Measurements from ENCODE around the gene RBM15.

- TF ChIP-seq POLR2A (IDR thresholded peaks at IDR 0.05) (no peak), CTCF (IDR thresholded peaks at IDR 0.05 in 8 of 11, conservative IDR thresholded peaks at IDR 0.05 in 3 of 11) (no peak), POLR2AphosphoS5 (IDR thresholded peaks at IDR 0.05) (no peak)
Measured at GRCh38 chr1:110300412-110301085, 38.6 kb upstream of the RBM15 start.

Data from spleen (tissue), 7 donors.